CD4-positive, alpha-beta T cell treated with Interferon alpha-2 for 1 hour (primary cell): ENCODE results near the gene OSTF1.

ENCODE experiments used
- DNase-seq, 2 donors: peaks; one replicate each; pipeline ENCODE4 v3.0.0-alpha.2; 2020 to 2022

OSTF1 gene

GRCh38 chr9:75169623-75170022 is 81.3 kb downstream of the OSTF1 start:
- DNase-seq: no peak

GRCh38 chr9:75170898-75171360 is 82.6 kb downstream of the OSTF1 start:
- DNase-seq: no peak

GRCh38 chr9:75175395-75175794 is 87.1 kb downstream of the OSTF1 start:
- DNase-seq: no peak

GRCh38 chr9:75176037-75176436 is 87.7 kb downstream of the OSTF1 start:
- no peak for DNase-seq

GRCh38 chr9:75181750-75182149 is 93.4 kb downstream of the OSTF1 start:
- no peak for DNase-seq

- DNase-seq: no peak
These were observed 95.0 kb downstream of the OSTF1 start for GRCh38 chr9:75183306-75183705.

GRCh38 chr9:75184471-75184870 is 96.2 kb downstream of the OSTF1 start:
- DNase-seq: no peak

GRCh38 chr9:75185585-75186170 is 97.4 kb downstream of the OSTF1 start:
- DNase-seq: peak; percentile 33 to 56

GRCh38 chr9:75186767-75187380 is 98.6 kb downstream of the OSTF1 start:
- peak in 1 of 2 donors; percentile 53 for DNase-seq

- DNase-seq: no peak
These were observed 100.4 kb downstream of the OSTF1 start for GRCh38 chr9:75188756-75189155.

- DNase-seq: peak in 1 of 2 donors; percentile 11
These were observed 102.4 kb downstream of the OSTF1 start for GRCh38 chr9:75190762-75191161.
